DND-41 (cell line): ENCODE results near the gene MYO1H.

Experiments used
- EZH2 ChIP-seq: IDR thresholded peaks from 3 replicates; pipeline ENCODE4 v1.6.1; 2012; ENCODE audit warnings: borderline replicate concordance, low read depth, mild to moderate bottlenecking, moderate library complexity, low read length, inconsistent platforms; ENCODE audit not compliant: severe bottlenecking
- TF ChIP-seq, protein P1 (sequence below): IDR thresholded peaks from 2 replicates; pipeline ENCODE4 v1.5.1; 2012; ENCODE audit warnings: borderline replicate concordance, low read length, moderate library complexity, mild to moderate bottlenecking; ENCODE audit not compliant: poor library complexity, severe bottlenecking; ENCODE audit errors: extremely low read depth

DNA sequence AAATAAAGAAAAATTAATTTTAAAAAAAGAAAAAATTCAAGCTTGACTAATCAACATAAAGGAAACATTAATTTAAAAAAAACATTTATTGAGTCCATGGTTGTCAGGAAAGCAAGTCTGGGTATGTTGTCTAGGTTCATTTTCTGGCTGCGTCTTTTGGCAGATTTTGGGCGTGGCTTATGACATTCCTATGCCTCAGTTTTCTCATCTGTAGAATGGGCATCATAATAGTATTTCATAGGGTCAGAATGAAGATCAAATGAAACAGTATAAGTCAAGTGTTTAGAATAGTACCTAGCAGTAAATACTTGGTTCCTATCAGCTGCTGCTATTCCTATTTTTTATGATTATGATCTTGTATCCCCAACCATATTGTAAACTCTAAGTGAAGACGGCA lies 40.5 kb downstream of the MYO1H start:
- TF ChIP-seq, protein P1, sequence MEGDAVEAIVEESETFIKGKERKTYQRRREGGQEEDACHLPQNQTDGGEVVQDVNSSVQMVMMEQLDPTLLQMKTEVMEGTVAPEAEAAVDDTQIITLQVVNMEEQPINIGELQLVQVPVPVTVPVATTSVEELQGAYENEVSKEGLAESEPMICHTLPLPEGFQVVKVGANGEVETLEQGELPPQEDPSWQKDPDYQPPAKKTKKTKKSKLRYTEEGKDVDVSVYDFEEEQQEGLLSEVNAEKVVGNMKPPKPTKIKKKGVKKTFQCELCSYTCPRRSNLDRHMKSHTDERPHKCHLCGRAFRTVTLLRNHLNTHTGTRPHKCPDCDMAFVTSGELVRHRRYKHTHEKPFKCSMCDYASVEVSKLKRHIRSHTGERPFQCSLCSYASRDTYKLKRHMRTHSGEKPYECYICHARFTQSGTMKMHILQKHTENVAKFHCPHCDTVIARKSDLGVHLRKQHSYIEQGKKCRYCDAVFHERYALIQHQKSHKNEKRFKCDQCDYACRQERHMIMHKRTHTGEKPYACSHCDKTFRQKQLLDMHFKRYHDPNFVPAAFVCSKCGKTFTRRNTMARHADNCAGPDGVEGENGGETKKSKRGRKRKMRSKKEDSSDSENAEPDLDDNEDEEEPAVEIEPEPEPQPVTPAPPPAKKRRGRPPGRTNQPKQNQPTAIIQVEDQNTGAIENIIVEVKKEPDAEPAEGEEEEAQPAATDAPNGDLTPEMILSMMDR: no peak
- no peak for TF ChIP-seq EZH2
